IMR-90 (cell line): ENCODE data around the gene OPHN1. TPM values are rescaled to one million over a fixed set of nuclear protein-coding genes. Genes with fewer than 3 reads are reported as not detected.
"Not testable (repeated sequence)": the region's sequence is repeated elsewhere in the genome, so short reads cannot be mapped to it uniquely, and the experiment has no call there.

Source experiments
- ATAC-seq: fragments of 200-7000 bp; cut with Tn5 transposase; 2 replicates; pipeline ENCODE4 v1.9.1; 2020; ENCODE audit warnings: low read depth, mild to moderate bottlenecking, moderate library complexity
- BruUV-seq: library from RNA; stranded (reverse); fragments of 400-500 nt; replicated peaks from 2 replicates; lab custom pipeline; 2021; lab: Mats Ljungman, UMichigan
- CTCF ChIA-PET: fragments of 300-600 bp; formaldehyde crosslinking; extraction: SDS; loops from one replicate; lab custom pipeline; 2021; ENCODE audit warnings: antibody characterized with exemption; lab: Yijun Ruan, JAX
- POLR2A ChIA-PET: fragments of 300-600 bp; sonication (Branson Sonifier 250); formaldehyde crosslinking; loops from one replicate; lab custom pipeline; 2022; ENCODE audit warnings: antibody characterized with exemption; ENCODE audit not compliant: unreplicated experiment; lab: Charles Lee
- DNase-seq: peaks from one replicate; pipeline ENCODE4 v3.0.0; 2013
- H2AFZ ChIP-seq: replicated peaks from 2 replicates; pipeline ENCODE3; 2013; ENCODE audit warnings: low read length, mild to moderate bottlenecking; ENCODE audit not compliant: poor library complexity
- H2AK5ac ChIP-seq: 2 replicates; pipeline ENCODE4 v1.6.1; 2013; ENCODE audit warnings: low read depth, low read length, inconsistent platforms
- H2AK9ac ChIP-seq: replicated peaks from 2 replicates; pipeline ENCODE3; 2013; ENCODE audit warnings: mild to moderate bottlenecking, low read depth, low read length, moderate library complexity; ENCODE audit not compliant: poor library complexity
- H2BK120ac ChIP-seq: 2 replicates; pipeline ENCODE4 v1.6.1; 2013; ENCODE audit warnings: low read depth, low read length, inconsistent platforms
- H2BK15ac ChIP-seq: 3 replicates; pipeline ENCODE4 v1.6.1; 2013; ENCODE audit warnings: low read depth, low read length, inconsistent platforms
- H2BK20ac ChIP-seq: 2 replicates; pipeline ENCODE4 v1.6.1; 2013; ENCODE audit warnings: low read depth, mild to moderate bottlenecking, inconsistent platforms, low read length, moderate library complexity
- H2BK5ac ChIP-seq: 2 replicates; pipeline ENCODE4 v1.6.1; 2013; ENCODE audit warnings: mild to moderate bottlenecking, low read depth, low read length, inconsistent platforms; ENCODE audit not compliant: poor library complexity, severe bottlenecking
- H3K14ac ChIP-seq: replicated peaks from 2 replicates; pipeline ENCODE4 v1.6.1; 2013; ENCODE audit warnings: low read depth, low read length, inconsistent platforms
- H3K18ac ChIP-seq: 2 replicates; pipeline ENCODE4 v1.6.1; 2013; ENCODE audit warnings: low read depth, low read length, control low read depth
- H3K23ac ChIP-seq: 2 replicates; pipeline ENCODE4 v1.6.1; 2013; ENCODE audit warnings: low read depth, low read length, inconsistent platforms
- H3K27ac ChIP-seq: 2 replicates; pipeline ENCODE4 v1.5.1; 2013; ENCODE audit warnings: mild to moderate bottlenecking, control low read depth, low read length; ENCODE audit not compliant: insufficient read depth
- H3K27me3 ChIP-seq: 2 replicates; pipeline ENCODE4 v1.6.1; 2013; ENCODE audit warnings: low read length; ENCODE audit not compliant: control insufficient read depth, insufficient read depth
- H3K36me3 ChIP-seq: 2 replicates; pipeline ENCODE4 v1.6.1; 2013; ENCODE audit warnings: low read length, mixed read lengths; ENCODE audit not compliant: control insufficient read depth, insufficient read depth
- H3K4ac ChIP-seq: 2 replicates; pipeline ENCODE4 v1.6.1; 2013; ENCODE audit warnings: low read depth, low read length, inconsistent platforms
- H3K4me1 ChIP-seq: 2 replicates; pipeline ENCODE4 v1.6.1; 2013; ENCODE audit warnings: low read length, mixed read lengths; ENCODE audit not compliant: control insufficient read depth, insufficient read depth
- H3K4me2 ChIP-seq: 2 replicates; pipeline ENCODE4 v1.6.1; 2013; ENCODE audit warnings: low read depth, mild to moderate bottlenecking, control low read depth, low read length, moderate library complexity
- H3K4me3 ChIP-seq: 2 replicates; pipeline ENCODE4 v1.5.1; 2013; ENCODE audit warnings: low read depth, mild to moderate bottlenecking, control low read depth, low read length, moderate library complexity; ENCODE audit not compliant: insufficient read depth
- H3K56ac ChIP-seq: 2 replicates; pipeline ENCODE4 v1.6.1; 2013; ENCODE audit warnings: low read length, inconsistent platforms; ENCODE audit not compliant: insufficient read depth; ENCODE audit errors: extremely low read depth
- H3K79me1 ChIP-seq, 2 experiments: 2 replicates each; pipeline ENCODE4 v1.6.1; 2013; ENCODE audit warnings: low read length in 2 of 2, inconsistent platforms in 1 of 2, low read depth in 1 of 2
- H3K9ac ChIP-seq: 2 replicates; pipeline ENCODE4 v1.6.1; 2013; ENCODE audit warnings: low read depth, low read length, control low read depth
- H3K9me1 ChIP-seq: 2 replicates; pipeline ENCODE4 v1.6.1; 2013; ENCODE audit warnings: low read length, inconsistent platforms; ENCODE audit not compliant: insufficient read depth
- H3K9me3 ChIP-seq: 2 replicates; pipeline ENCODE4 v1.6.1; 2013; ENCODE audit warnings: low read length; ENCODE audit not compliant: control insufficient read depth, insufficient read depth
- H4K20me1 ChIP-seq: 2 replicates; pipeline ENCODE4 v1.6.1; 2013; ENCODE audit warnings: low read length, inconsistent platforms; ENCODE audit not compliant: insufficient read depth
- H4K5ac ChIP-seq: 2 replicates; pipeline ENCODE4 v1.6.1; 2013; ENCODE audit warnings: mild to moderate bottlenecking, low read depth, low read length, control low read depth
- H4K8ac ChIP-seq, 2 experiments: 2 replicates each; pipeline ENCODE4 v1.6.1; 2013; ENCODE audit warnings: low read depth in 2 of 2, low read length in 2 of 2, control low read depth in 1 of 2, inconsistent platforms in 1 of 2
- H4K91ac ChIP-seq: 2 replicates; pipeline ENCODE4 v1.6.1; 2013; ENCODE audit warnings: low read depth, low read length, inconsistent platforms; ENCODE audit not compliant: insufficient read depth
- CTCF ChIP-seq: conservative IDR thresholded peaks from 2 replicates; pipeline ENCODE4 v1.5.1; 2012; ENCODE audit warnings: mild to moderate bottlenecking, low read depth, low read length, improper control_type of control experiment
- MAZ ChIP-seq: IDR thresholded peaks from 2 replicates; pipeline ENCODE4 v1.6.1; 2012; ENCODE audit warnings: low read depth, mild to moderate bottlenecking, low read length, improper control_type of control experiment, moderate library complexity, borderline replicate concordance
- RAD21 ChIP-seq: IDR thresholded peaks from 2 replicates; pipeline ENCODE4 v1.6.1; 2012; ENCODE audit warnings: low read length, improper control_type of control experiment
- SMC3 ChIP-seq: fragments of 150-350 bp; IDR thresholded peaks from 2 replicates; pipeline ENCODE4 v1.6.1; 2016; ENCODE audit warnings: low read depth, mild to moderate bottlenecking, antibody characterized with exemption, low read length, moderate library complexity
- WGBS, 2 experiments: methylation state at CpG; one replicate each; pipeline versions ENCODE4 v1.1.5 to v1.1.7; 2013; ENCODE audit warnings: missing lambda C conversion rate in 2 of 2; ENCODE audit not compliant: insufficient read length in 1 of 2; ENCODE audit errors: extremely low coverage in 2 of 2; 5-methylcytosine and 5-hydroxymethylcytosine counted together
- dilution Hi-C: fragments of 300-500 bp; cut with HindIII; formaldehyde crosslinking; loops from one replicate; pipeline ENCODE4 v1.14.3; 2018; ENCODE audit warnings: low sequenced_read_pairs; ENCODE audit not compliant: unreplicated experiment
- in situ Hi-C: fragments of 300-500 bp; cut with MboI; formaldehyde crosslinking; loops from 3 replicates; pipeline ENCODE4 v1.14.3; 2019; ENCODE audit warnings: low sequenced_read_pairs, inconsistent platforms, mixed read lengths
- intact Hi-C: fragments of 100-400 bp; cut with micrococcal nuclease; formaldehyde crosslinking; loops from 2 replicates; pipeline ENCODE4 v1.10.0; 2022
- polyA plus RNA-seq, 3 experiments: library from polyadenylated mRNA; depleted of rRNA; stranded (reverse); fragments of >200 nt; gene quantifications; 2 replicates each; pipeline ENCODE4 v1.2.3, GENCODE V29; 2012; ENCODE audit warnings: low replicate concordance in 1 of 3
- total RNA-seq: library from RNA; depleted of rRNA; stranded (reverse); fragments of >200 nt; gene quantifications from 2 replicates; pipeline ENCODE4 v1.2.3, GENCODE V29; 2012

Gene OPHN1
- total and polyA plus RNA-seq, 2 of the 4 experiments (the other 2 are of a cell fraction): 4.0 to 13.1 TPM

DNA sequence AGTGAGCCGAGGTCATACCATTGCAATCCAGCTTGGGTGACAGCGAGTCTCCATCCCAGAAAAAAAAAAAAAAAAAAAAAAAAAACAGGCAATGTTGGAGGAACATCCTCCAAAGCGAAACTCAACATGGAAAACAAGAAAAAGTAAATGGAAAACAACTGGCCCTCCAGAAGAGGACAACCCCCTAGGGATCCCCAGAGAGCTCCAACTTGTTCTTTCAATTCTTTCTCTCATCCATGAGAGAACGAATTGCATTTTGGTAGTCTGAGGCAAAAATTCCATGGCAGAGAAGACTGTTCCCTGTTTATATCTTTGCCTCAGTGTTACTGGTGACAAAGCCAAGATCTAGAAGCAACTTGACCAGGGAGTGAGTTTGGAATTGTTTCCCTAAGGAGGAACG lies 49.8 kb downstream of the OPHN1 start:
- Histone ChIP-seq H2BK120ac (no peak overlapping the region), H3K18ac (no peak overlapping the region), H3K9me1 (no peaks in the 10 kb centered on the region), H3K9ac (no peak overlapping the region), H3K4me2 (no peak overlapping the region), H3K14ac (no peak overlapping the region), H3K4me3 (no peak overlapping the region), H3K4ac (no peak overlapping the region), H2BK15ac (no peak overlapping the region), H3K9me3 (no peaks in the 10 kb centered on the region), H3K4me1 (no peaks in the 10 kb centered on the region), H3K56ac (no peak overlapping the region), H4K8ac (no peak overlapping the region), H2AFZ (no peak overlapping the region), H4K5ac (no peak overlapping the region), H4K20me1 (no peaks in the 10 kb centered on the region), H3K27ac (no peak overlapping the region), H2AK9ac (no peak overlapping the region), H3K23ac (no peak overlapping the region), H3K27me3 (no peaks in the 10 kb centered on the region), H2AK5ac (no peak overlapping the region), H2BK20ac (no peak overlapping the region), H4K91ac (no peak overlapping the region), H3K79me1 (no peaks in the 10 kb centered on the region), H2BK5ac (no peak overlapping the region), H3K36me3 (no peaks in the 10 kb centered on the region)
- no peak for ATAC-seq
- POLR2A ChIA-PET: no interaction called here
- intact Hi-C loops: no loop called here
- in situ Hi-C loops: no loop called here
- CTCF ChIA-PET: no interaction called here
- TF ChIP-seq SMC3 (no peak), CTCF (no peak), MAZ (no peak), RAD21 (no peak)
- 80% methylated on average over 1 of the region's 5 CpGs; no CpG with 5 or more reads in 1 of the 2 experiments for WGBS, 2 experiments
- DNase-seq: no peak
- dilution Hi-C loops: no loop called here
- no TSS peak for BruUV-seq

GRCh38 chrX:68377579-68377978 lies 55.7 kb downstream of the OPHN1 start:
- H2BK20ac ChIP-seq, in situ Hi-C loops, H4K91ac ChIP-seq, CTCF ChIA-PET, POLR2A ChIA-PET, H4K5ac ChIP-seq, H2AFZ ChIP-seq, H3K9me3 ChIP-seq, ATAC-seq, H3K9ac ChIP-seq, H3K18ac ChIP-seq, H4K20me1 ChIP-seq, dilution Hi-C loops, H2BK15ac ChIP-seq, intact Hi-C loops, H3K36me3 ChIP-seq, H3K27me3 ChIP-seq, H3K14ac ChIP-seq, H3K27ac ChIP-seq, H3K79me1 ChIP-seq, H3K56ac ChIP-seq, H3K4me1 ChIP-seq, H2AK9ac ChIP-seq, BruUV-seq, DNase-seq, H3K4ac ChIP-seq, H3K9me1 ChIP-seq, H2AK5ac ChIP-seq, H3K4me3 ChIP-seq, H2BK120ac ChIP-seq, H3K4me2 ChIP-seq, H4K8ac ChIP-seq, H2BK5ac ChIP-seq, H3K23ac ChIP-seq: not testable (repeated sequence)
- no CpG with 5 or more reads among the region's 5 CpGs for WGBS, 2 experiments
